SH-SY5Y (cell line): Measurements from ENCODE around the gene HMCN1.

Experiments
- GATA2 ChIP-seq: IDR thresholded peaks from 2 replicates; pipeline ENCODE4 v1.6.1; 2011; ENCODE audit warnings: mild to moderate bottlenecking, low read depth, low read length
- GATA3 ChIP-seq: IDR thresholded peaks from 2 replicates; pipeline ENCODE4 v1.6.1; 2011; ENCODE audit warnings: low read depth, mild to moderate bottlenecking, low read length, moderate library complexity

DNA sequence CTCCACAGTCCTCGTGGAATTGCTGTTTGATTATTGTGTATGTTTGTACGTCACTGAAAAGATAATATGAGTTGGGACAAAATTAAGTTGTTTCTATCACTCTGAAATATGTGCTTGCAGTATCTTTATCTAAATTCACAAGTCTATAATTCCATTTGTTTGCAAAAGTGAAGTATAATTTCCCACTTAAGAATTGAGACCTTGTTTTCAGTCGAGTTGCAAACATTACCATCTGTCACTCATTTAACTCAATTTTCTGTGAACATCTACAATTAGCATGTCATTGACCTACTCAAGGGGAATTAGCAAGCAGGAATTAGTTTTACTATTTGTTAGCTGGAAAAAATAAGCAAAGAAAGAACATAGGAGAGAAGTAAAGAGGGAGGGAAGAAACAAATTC lies 445.0 kb downstream of the HMCN1 start:
- TF ChIP-seq GATA3 (no peak), GATA2 (no peak)
